SU-DHL-6 (cell line): Measurements from ENCODE around the gene RRM2.

Experiments used
- H2AFZ ChIP-seq: fragments of 200-600 bp; sonication (generic); 2 replicates; pipeline ENCODE4 v1.6.1; 2014; ENCODE audit warnings: low read depth, mild to moderate bottlenecking, moderate library complexity, mixed read lengths, antibody characterized with exemption, low read length; ENCODE audit not compliant: severe bottlenecking
- H3F3A ChIP-seq: fragments of 200-600 bp; shearing (Covaris generic); 2 replicates; pipeline ENCODE4 v1.6.0; 2016; ENCODE audit warnings: antibody characterized with exemption, mild to moderate bottlenecking; ENCODE audit not compliant: insufficient read depth
- H3K27ac ChIP-seq: fragments of 200-600 bp; sonication (generic); 2 replicates; pipeline ENCODE4 v1.5.1; 2016; ENCODE audit warnings: low read depth, mild to moderate bottlenecking, low read length, moderate library complexity, mixed read lengths
- H3K27me3 ChIP-seq: fragments of 200-600 bp; sonication (generic), shearing (Covaris generic); 2 replicates; pipeline ENCODE4 v1.6.0; 2014; ENCODE audit warnings: mild to moderate bottlenecking, low read length
- H3K36me3 ChIP-seq: fragments of 200-600 bp; sonication (generic); 2 replicates; pipeline ENCODE4 v1.6.1; 2014; ENCODE audit warnings: mild to moderate bottlenecking, low read length, mixed read lengths
- H3K4me2 ChIP-seq: fragments of 300-600, 200-600 bp; shearing (Covaris generic), sonication (generic); 2 replicates; pipeline ENCODE4 v1.6.0; 2014; ENCODE audit warnings: low read length, low read depth, mild to moderate bottlenecking; ENCODE audit not compliant: poor library complexity, severe bottlenecking
- H3K4me3 ChIP-seq: fragments of 200-600 bp; sonication (generic); 2 replicates; pipeline ENCODE4 v1.5.1; 2014; ENCODE audit warnings: antibody characterized with exemption, low read length, mild to moderate bottlenecking, mixed read lengths; ENCODE audit not compliant: insufficient read depth, poor library complexity, severe bottlenecking
- H3K79me2 ChIP-seq: fragments of 200-600 bp; sonication (generic); 2 replicates; pipeline ENCODE4 v1.6.1; 2014; ENCODE audit warnings: mild to moderate bottlenecking, low read length, moderate library complexity; ENCODE audit not compliant: insufficient read depth
- H3K9ac ChIP-seq: fragments of 200-600 bp; sonication (generic); 2 replicates; pipeline ENCODE4 v1.7.0; 2014; ENCODE audit warnings: mild to moderate bottlenecking, low read length
- H3K9me2 ChIP-seq: fragments of 200-600 bp; sonication (generic); replicated peaks from 2 replicates; pipeline ENCODE4 v1.6.1; 2014; ENCODE audit warnings: low read length; ENCODE audit not compliant: insufficient read depth
- H3K9me3 ChIP-seq: fragments of 200-600 bp; sonication (generic); 2 replicates; pipeline ENCODE4 v1.6.1; 2014; ENCODE audit warnings: low read length, mixed read lengths; ENCODE audit not compliant: insufficient read depth
- H4K20me1 ChIP-seq: fragments of 200-600 bp; sonication (generic); 2 replicates; pipeline ENCODE4 v1.6.1; 2014; ENCODE audit warnings: low read depth, mild to moderate bottlenecking, antibody characterized with exemption, low read length, moderate library complexity, mixed read lengths
- EZH2phosphoT487 ChIP-seq: fragments of 200-600 bp; sonication (generic), shearing (Covaris generic); conservative IDR thresholded peaks from 2 replicates; pipeline ENCODE4 v1.6.1; 2018; ENCODE audit warnings: mild to moderate bottlenecking, antibody characterized with exemption, low read length, moderate library complexity, mixed read lengths
- TF ChIP-seq, protein P1 (sequence below): fragments of 200-600 bp; sonication (generic); IDR thresholded peaks from one replicate; pipeline ENCODE4 v1.5.1; 2017; ENCODE audit warnings: antibody characterized with exemption, mild to moderate bottlenecking, low read length, moderate library complexity; ENCODE audit not compliant: insufficient read depth, poor library complexity, severe bottlenecking

RRM2 gene

GRCh38 chr2:10085668-10086059 is 36.9 kb upstream of the RRM2 start:
- H3K27me3 ChIP-seq = no peaks in the 10 kb centered on the region
- H3K9me2 ChIP-seq = no peaks in the 10 kb centered on the region
- TF ChIP-seq, protein P1, sequence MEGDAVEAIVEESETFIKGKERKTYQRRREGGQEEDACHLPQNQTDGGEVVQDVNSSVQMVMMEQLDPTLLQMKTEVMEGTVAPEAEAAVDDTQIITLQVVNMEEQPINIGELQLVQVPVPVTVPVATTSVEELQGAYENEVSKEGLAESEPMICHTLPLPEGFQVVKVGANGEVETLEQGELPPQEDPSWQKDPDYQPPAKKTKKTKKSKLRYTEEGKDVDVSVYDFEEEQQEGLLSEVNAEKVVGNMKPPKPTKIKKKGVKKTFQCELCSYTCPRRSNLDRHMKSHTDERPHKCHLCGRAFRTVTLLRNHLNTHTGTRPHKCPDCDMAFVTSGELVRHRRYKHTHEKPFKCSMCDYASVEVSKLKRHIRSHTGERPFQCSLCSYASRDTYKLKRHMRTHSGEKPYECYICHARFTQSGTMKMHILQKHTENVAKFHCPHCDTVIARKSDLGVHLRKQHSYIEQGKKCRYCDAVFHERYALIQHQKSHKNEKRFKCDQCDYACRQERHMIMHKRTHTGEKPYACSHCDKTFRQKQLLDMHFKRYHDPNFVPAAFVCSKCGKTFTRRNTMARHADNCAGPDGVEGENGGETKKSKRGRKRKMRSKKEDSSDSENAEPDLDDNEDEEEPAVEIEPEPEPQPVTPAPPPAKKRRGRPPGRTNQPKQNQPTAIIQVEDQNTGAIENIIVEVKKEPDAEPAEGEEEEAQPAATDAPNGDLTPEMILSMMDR = no peak
- TF ChIP-seq EZH2phosphoT487 = no peak
- H2AFZ ChIP-seq = no peak overlapping the region
- H3K9ac ChIP-seq = no peak overlapping the region
- no peak overlapping the region for H3K4me2 ChIP-seq
- H4K20me1 ChIP-seq = no peaks in the 10 kb centered on the region
- H3K4me3 ChIP-seq = no peak overlapping the region
- H3K36me3 ChIP-seq = no peaks in the 10 kb centered on the region
- no peaks in the 10 kb centered on the region for H3K9me3 ChIP-seq
- H3F3A ChIP-seq = peaks cover 10% of the 10 kb centered on the region; the same call in 1 of the 2 replicates
- no peaks in the 10 kb centered on the region for H3K79me2 ChIP-seq
- no peak overlapping the region for H3K27ac ChIP-seq

- H4K20me1 ChIP-seq = no peaks in the 10 kb centered on the region
- H3K79me2 ChIP-seq = no peaks in the 10 kb centered on the region
- H3K27ac ChIP-seq = no peak overlapping the region
- H3K9me2 ChIP-seq = no peaks in the 10 kb centered on the region
- no peak overlapping the region for H3K9ac ChIP-seq
- peaks cover 3% of the 10 kb centered on the region; the same call in 1 of the 2 replicates for H3F3A ChIP-seq
- no peak overlapping the region for H3K4me2 ChIP-seq
- no peak overlapping the region for H3K4me3 ChIP-seq
- TF ChIP-seq, protein P1 = no peak
- no peak for TF ChIP-seq EZH2phosphoT487
- H3K36me3 ChIP-seq = no peaks in the 10 kb centered on the region
- no peak overlapping the region for H2AFZ ChIP-seq
- no peaks in the 10 kb centered on the region for H3K9me3 ChIP-seq
- H3K27me3 ChIP-seq = no peaks in the 10 kb centered on the region
These were observed 35.6 kb upstream of the RRM2 start for GRCh38 chr2:10086950-10087349.

DNA sequence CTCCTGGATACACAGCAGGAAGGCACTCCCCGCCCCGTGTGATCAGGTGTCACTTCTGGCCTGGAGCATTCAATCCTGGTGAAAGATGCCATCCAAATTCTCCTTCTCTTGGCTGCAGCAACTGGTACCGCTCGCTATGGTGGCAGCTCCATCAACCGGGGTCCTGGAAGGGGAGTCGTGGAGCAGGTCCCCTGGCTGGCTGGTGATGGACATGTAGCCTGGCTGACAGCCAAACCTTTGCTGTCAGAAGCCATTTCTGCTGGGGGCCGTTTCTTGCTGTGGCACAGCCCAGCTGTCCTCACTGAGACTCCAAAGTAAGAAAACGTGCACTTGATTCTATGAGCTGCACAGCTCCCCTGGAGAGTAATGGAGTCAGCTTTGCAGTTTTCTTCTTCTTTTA is 35.2 kb upstream of the RRM2 start:
- H3K9me2 ChIP-seq = no peaks in the 10 kb centered on the region
- H3K79me2 ChIP-seq = no peaks in the 10 kb centered on the region
- H3K27ac ChIP-seq = no peak overlapping the region
- no peak overlapping the region for H3K4me3 ChIP-seq
- H2AFZ ChIP-seq = no peak overlapping the region
- TF ChIP-seq, protein P1 = no peak
- no peak for TF ChIP-seq EZH2phosphoT487
- H3K27me3 ChIP-seq = no peaks in the 10 kb centered on the region
- H3K4me2 ChIP-seq = no peak overlapping the region
- peaks cover 3% of the 10 kb centered on the region; the same call in 1 of the 2 replicates for H3F3A ChIP-seq
- no peaks in the 10 kb centered on the region for H3K9me3 ChIP-seq
- no peaks in the 10 kb centered on the region for H4K20me1 ChIP-seq
- H3K36me3 ChIP-seq = no peaks in the 10 kb centered on the region
- no peak overlapping the region for H3K9ac ChIP-seq
